Esophagus muscularis mucosa (tissue), 3 donors: ENCODE measurements around the gene MRPL38.

Experiments
- CTCF ChIP-seq, 3 experiments: fragments of 200-600 bp in 2 of 3; fragments of 450-650 bp in 1 of 3; sonication (generic) in 2 of 3; IDR thresholded peaks; one replicate each; pipeline ENCODE4 v1.5.1; 2017 to 2019; ENCODE audit warnings: antibody characterized with exemption in 3 of 3, mild to moderate bottlenecking in 2 of 3, moderate library complexity in 1 of 3
- POLR2A ChIP-seq: fragments of 450-650 bp; IDR thresholded peaks from one replicate; pipeline ENCODE4 v1.6.1; 2017; ENCODE audit warnings: antibody characterized with exemption, moderate library complexity, mild to moderate bottlenecking, low read depth
- POLR2AphosphoS5 ChIP-seq, 2 donors: sonication (generic); formaldehyde crosslinking; IDR thresholded peaks; one replicate each; pipeline ENCODE4 v1.6.1; 2017; ENCODE audit warnings: antibody characterized with exemption in 2 of 2

- TF ChIP-seq CTCF (IDR thresholded peaks at IDR 0.05) (no peak), POLR2AphosphoS5 (IDR thresholded peaks at IDR 0.05) (no peak), POLR2A (no peak)
These were observed 10.6 kb upstream of the MRPL38 start for GRCh38 chr17:75915268-75915667.
